CD4-positive, alpha-beta memory T cell (primary cell): ENCODE data around the gene WWP2. TPM values are rescaled to one million over a fixed set of nuclear protein-coding genes. Genes with fewer than 3 reads are reported as not detected.
A peak's percentile ranks its signal among the peaks of the same experiment; 100 is the strongest.

Experiments
- CTCF ChIA-PET: fragments of 350-600 bp; sonication (Branson Sonifier 250); formaldehyde crosslinking; loops from one replicate; lab custom pipeline; 2021; ENCODE audit warnings: inconsistent platforms; ENCODE audit not compliant: partially characterized antibody; lab: Charles Lee
- POLR2A ChIA-PET: fragments of 350-600 bp; sonication (Branson Sonifier 250); formaldehyde crosslinking; loops from one replicate; lab custom pipeline; 2021; ENCODE audit not compliant: partially characterized antibody; lab: Charles Lee
- DNase-seq, 5 donors: peaks; one replicate each; pipeline versions ENCODE4 v3.0.0 to v3.0.0-alpha.2; 2020 to 2022; ENCODE audit warnings: mixed read lengths in 1 of 5
- H3K27ac ChIP-seq: one replicate; pipeline ENCODE4 v1.7.0; 2013; ENCODE audit warnings: low read depth, low read length
- H3K27me3 ChIP-seq: 2 replicates; pipeline ENCODE4 v1.7.0; 2013; ENCODE audit warnings: mild to moderate bottlenecking, low read length, moderate library complexity; ENCODE audit not compliant: insufficient read depth
- H3K36me3 ChIP-seq: 2 replicates; pipeline ENCODE4 v1.7.0; 2013; ENCODE audit warnings: mild to moderate bottlenecking, low read length, moderate library complexity; ENCODE audit not compliant: insufficient read depth
- H3K4me1 ChIP-seq: 2 replicates; pipeline ENCODE4 v1.7.0; 2013; ENCODE audit warnings: mild to moderate bottlenecking, low read length, moderate library complexity; ENCODE audit not compliant: insufficient read depth
- H3K4me3 ChIP-seq, 2 donors: one replicate each; pipeline ENCODE4 v1.7.0; 2013; ENCODE audit warnings: low read length in 2 of 2, mild to moderate bottlenecking in 1 of 2
- H3K9me3 ChIP-seq, 2 donors: one replicate each; pipeline ENCODE4 v1.7.0; 2013; ENCODE audit warnings: low read length in 2 of 2, control low read depth in 1 of 2; ENCODE audit not compliant: control insufficient read depth in 1 of 2
- H3K27ac Mint-ChIP-seq, 7 donors: one replicate each; pipeline ENCODE4 v1.8.0; 2020 to 2021; ENCODE audit warnings: mixed read lengths in 7 of 7, mild to moderate bottlenecking in 6 of 7, inconsistent platforms in 3 of 7, moderate library complexity in 3 of 7
- H3K27me3 Mint-ChIP-seq, 2 donors: one replicate each; pipeline ENCODE4 v1.8.0; 2020 to 2021; ENCODE audit warnings: mixed read lengths in 2 of 2
- H3K36me3 Mint-ChIP-seq, 2 donors: one replicate each; pipeline ENCODE4 v1.8.0; 2020 to 2021; ENCODE audit warnings: mixed read lengths in 2 of 2, inconsistent platforms in 1 of 2, mild to moderate bottlenecking in 1 of 2
- H3K4me1 Mint-ChIP-seq, 4 donors: one replicate each; pipeline ENCODE4 v1.8.0; 2020 to 2021; ENCODE audit warnings: mixed read lengths in 4 of 4, mild to moderate bottlenecking in 1 of 4
- H3K4me3 Mint-ChIP-seq, 8 donors: one replicate each; pipeline ENCODE4 v1.8.0; 2020 to 2021; ENCODE audit warnings: mixed read lengths in 8 of 8, mild to moderate bottlenecking in 7 of 8, moderate library complexity in 6 of 8, inconsistent platforms in 3 of 8
- H3K9me3 Mint-ChIP-seq, 8 donors: one replicate each; pipeline ENCODE4 v1.8.0; 2020 to 2021; ENCODE audit warnings: mixed read lengths in 8 of 8, mild to moderate bottlenecking in 5 of 8, inconsistent platforms in 3 of 8, moderate library complexity in 1 of 8
- intact Hi-C: fragments of 100-400 bp; cut with micrococcal nuclease; formaldehyde crosslinking; loops from one replicate; pipeline ENCODE4 v1.15.1; 2023
- polyA plus RNA-seq, 2 donors: library from polyadenylated mRNA; unstranded; fragments of 300-500 nt; fragmentation: Illumina TruSeq; gene quantifications; one replicate each; pipeline ENCODE4 v1.2.3, GENCODE V29; 2021
- total RNA-seq, 2 experiments: library from RNA; stranded (reverse); gene quantifications; one replicate each; pipeline ENCODE4 v1.2.3, GENCODE V29; 2021

The WWP2 gene
- total and polyA plus RNA-seq, 4 experiments from 2014 or later: 27.8 to 77.0 (median 62.8) TPM

- peaks cover 0 to 9% (median 3%) of the 10 kb centered on the region in 4 donors for H3K4me1 Mint-ChIP-seq
- Histone ChIP-seq H3K27ac (no peak overlapping the region), H3K4me1 (no peaks in the 10 kb centered on the region), H3K27me3 (no peaks in the 10 kb centered on the region), H3K4me3 (no peak overlapping the region), H3K9me3 (no peaks in the 10 kb centered on the region), H3K36me3 (peaks cover 4% of the 10 kb centered on the region)
- no peak overlapping the region for H3K27ac Mint-ChIP-seq
- CTCF ChIA-PET: no interaction called here
- intact Hi-C loops: no loop called here
- POLR2A ChIA-PET: no interaction called here
- peaks cover 15 to 41% of the 10 kb centered on the region in 2 donors for H3K36me3 Mint-ChIP-seq
- no peaks in the 10 kb centered on the region for H3K27me3 Mint-ChIP-seq
- H3K9me3 Mint-ChIP-seq: no peaks in the 10 kb centered on the region
- no peak for DNase-seq
- H3K4me3 Mint-ChIP-seq: no peak overlapping the region
These were observed 101.5 kb downstream of the WWP2 start for GRCh38 chr16:69863401-69864281.

DNA sequence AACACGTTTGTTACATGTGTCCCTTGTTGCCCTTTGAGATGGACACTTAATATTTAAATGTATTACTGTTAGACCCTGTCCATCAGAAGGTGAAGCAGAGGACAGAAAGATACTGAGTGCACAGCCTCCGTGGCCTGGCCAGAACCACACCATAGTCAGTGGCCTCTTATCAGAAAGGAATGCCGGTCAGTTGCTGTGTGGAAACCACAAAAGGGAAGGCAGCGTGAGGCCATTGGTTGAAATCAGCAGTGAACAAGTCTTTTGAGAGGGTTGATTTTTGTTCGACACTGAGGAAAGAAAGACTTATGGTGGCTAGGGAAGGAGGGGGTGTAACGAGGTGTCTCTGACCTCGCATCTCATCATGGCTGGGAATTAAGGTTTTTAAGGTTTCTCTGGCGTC lies 103.6 kb downstream of the WWP2 start:
- Mint-ChIP-seq H3K27me3 (no peaks in the 10 kb centered on the region), H3K9me3 (no peaks in the 10 kb centered on the region), H3K4me1 (peaks cover 0 to 5% (median under 1%) of the 10 kb centered on the region in 4 donors), H3K27ac (peak overlapping the region in 1 of 7 donors; percentile 65), H3K4me3 (no peak overlapping the region), H3K36me3 (peaks cover 14 to 39% of the 10 kb centered on the region in 2 donors)
- ChIA-PET CTCF (no interaction called here), POLR2A (no interaction called here)
- no peaks in the 10 kb centered on the region for H3K27me3 ChIP-seq
- H3K36me3 ChIP-seq: no peaks in the 10 kb centered on the region
- DNase-seq: no peak
- no peak overlapping the region for H3K4me3 ChIP-seq
- no peak overlapping the region for H3K27ac ChIP-seq
- intact Hi-C loops: no loop called here
- no peaks in the 10 kb centered on the region for H3K9me3 ChIP-seq
- no peaks in the 10 kb centered on the region for H3K4me1 ChIP-seq

GRCh38 chr16:69867784-69868560 lies 105.8 kb downstream of the WWP2 start:
- no peaks in the 10 kb centered on the region for H3K9me3 Mint-ChIP-seq
- peak overlapping the region in 4 of 7 donors; percentile 16 to 43 (median 26) for H3K27ac Mint-ChIP-seq
- peaks cover 0 to 5% (median 3%) of the 10 kb centered on the region in 4 donors for H3K4me1 Mint-ChIP-seq
- H3K27me3 Mint-ChIP-seq: no peaks in the 10 kb centered on the region
- Histone ChIP-seq H3K27me3 (no peaks in the 10 kb centered on the region), H3K36me3 (peaks cover 15% of the 10 kb centered on the region), H3K4me3 (no peak overlapping the region), H3K9me3 (no peaks in the 10 kb centered on the region), H3K27ac (no peak overlapping the region), H3K4me1 (no peaks in the 10 kb centered on the region)
- CTCF ChIA-PET: no interaction called here
- POLR2A ChIA-PET: interaction anchor here (0.6 kb wide), 1 partner anchor 99 kb away, joined by 3 read pairs; no protein-coding TSS in a partner anchor
- peaks cover 24 to 52% of the 10 kb centered on the region in 2 donors for H3K36me3 Mint-ChIP-seq
- H3K4me3 Mint-ChIP-seq: no peak overlapping the region
- no peak for DNase-seq
- intact Hi-C loops: no loop called here

- Histone ChIP-seq H3K27ac (no peak overlapping the region), H3K4me1 (no peaks in the 10 kb centered on the region), H3K4me3 (no peak overlapping the region), H3K27me3 (no peaks in the 10 kb centered on the region), H3K9me3 (no peaks in the 10 kb centered on the region), H3K36me3 (peaks cover 20% of the 10 kb centered on the region)
- peaks cover 0 to 5% (median 2%) of the 10 kb centered on the region in 4 donors for H3K4me1 Mint-ChIP-seq
- POLR2A ChIA-PET: no interaction called here
- peak overlapping the region in 1 of 7 donors; percentile 30 for H3K27ac Mint-ChIP-seq
- CTCF ChIA-PET: no interaction called here
- no peaks in the 10 kb centered on the region for H3K27me3 Mint-ChIP-seq
- DNase-seq: no peak
- no peaks in the 10 kb centered on the region for H3K9me3 Mint-ChIP-seq
- H3K4me3 Mint-ChIP-seq: no peak overlapping the region
- intact Hi-C loops: no loop called here
- peaks cover 39 to 67% of the 10 kb centered on the region in 2 donors for H3K36me3 Mint-ChIP-seq
These were observed 108.6 kb downstream of the WWP2 start for GRCh38 chr16:69870761-69871160.

GRCh38 chr16:69871708-69872107 lies 109.6 kb downstream of the WWP2 start:
- H3K27ac Mint-ChIP-seq: no peak overlapping the region
- no peak overlapping the region for H3K4me3 ChIP-seq
- no peak overlapping the region for H3K27ac ChIP-seq
- no peak for DNase-seq
- no peaks in the 10 kb centered on the region for H3K27me3 Mint-ChIP-seq
- H3K36me3 ChIP-seq: peaks cover 20% of the 10 kb centered on the region
- intact Hi-C loops: no loop called here
- ChIA-PET CTCF (no interaction called here), POLR2A (no interaction called here)
- no peaks in the 10 kb centered on the region for H3K9me3 Mint-ChIP-seq
- H3K36me3 Mint-ChIP-seq: peaks cover 40 to 68% of the 10 kb centered on the region in 2 donors
- H3K4me1 Mint-ChIP-seq: peaks cover 0 to 5% (median 2%) of the 10 kb centered on the region in 4 donors
- no peaks in the 10 kb centered on the region for H3K27me3 ChIP-seq
- no peaks in the 10 kb centered on the region for H3K4me1 ChIP-seq
- H3K4me3 Mint-ChIP-seq: no peak overlapping the region
- H3K9me3 ChIP-seq: no peaks in the 10 kb centered on the region

DNA sequence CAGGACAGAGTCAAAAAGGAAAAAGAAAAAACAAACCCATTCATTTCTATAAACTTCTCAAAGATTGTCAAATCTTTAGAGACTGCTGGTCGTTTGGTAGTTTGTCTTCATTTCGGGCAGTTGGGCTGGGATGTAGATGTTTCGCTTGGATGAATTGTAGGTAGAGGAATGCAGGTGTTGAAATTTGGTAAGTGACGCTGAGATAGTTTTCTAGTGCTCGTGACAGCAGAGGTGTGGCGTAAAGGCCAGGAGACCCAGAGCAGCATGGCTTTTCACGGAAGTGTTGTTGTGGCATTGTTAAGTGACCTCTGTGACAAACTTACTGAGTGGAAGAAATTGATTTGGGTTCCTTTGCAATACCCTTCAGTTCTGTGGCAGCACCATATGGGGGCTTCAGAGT lies 110.8 kb downstream of the WWP2 start:
- no peak overlapping the region for H3K4me3 ChIP-seq
- Mint-ChIP-seq H3K9me3 (no peaks in the 10 kb centered on the region), H3K4me1 (peaks cover 0 to 5% (median 2%) of the 10 kb centered on the region in 4 donors), H3K4me3 (no peak overlapping the region), H3K36me3 (peaks cover 50 to 70% of the 10 kb centered on the region in 2 donors), H3K27me3 (no peaks in the 10 kb centered on the region), H3K27ac (peak overlapping the region in 1 of 7 donors; percentile 43)
- no peaks in the 10 kb centered on the region for H3K27me3 ChIP-seq
- no peaks in the 10 kb centered on the region for H3K9me3 ChIP-seq
- intact Hi-C loops: no loop called here
- ChIA-PET CTCF (no interaction called here), POLR2A (no interaction called here)
- H3K4me1 ChIP-seq: no peaks in the 10 kb centered on the region
- H3K36me3 ChIP-seq: peaks cover 20% of the 10 kb centered on the region
- H3K27ac ChIP-seq: no peak overlapping the region
- DNase-seq: no peak

GRCh38 chr16:69873783-69874182 lies 111.7 kb downstream of the WWP2 start:
- Mint-ChIP-seq H3K4me1 (peaks cover 0 to 5% (median under 1%) of the 10 kb centered on the region in 4 donors), H3K27ac (peak overlapping the region in 1 of 7 donors; percentile 29), H3K27me3 (no peaks in the 10 kb centered on the region), H3K36me3 (peaks cover 55 to 79% of the 10 kb centered on the region in 2 donors), H3K9me3 (no peaks in the 10 kb centered on the region), H3K4me3 (no peak overlapping the region)
- H3K9me3 ChIP-seq: no peaks in the 10 kb centered on the region
- H3K36me3 ChIP-seq: peaks cover 28% of the 10 kb centered on the region
- no peak overlapping the region for H3K27ac ChIP-seq
- POLR2A ChIA-PET: no interaction called here
- CTCF ChIA-PET: no interaction called here
- intact Hi-C loops: no loop called here
- H3K4me1 ChIP-seq: no peaks in the 10 kb centered on the region
- no peak for DNase-seq
- no peaks in the 10 kb centered on the region for H3K27me3 ChIP-seq
- H3K4me3 ChIP-seq: no peak overlapping the region
